NCI-H2107 treated with DMSO at 0.1 percent for 48 hours (cell line): ENCODE data around the gene GORASP2.

Source experiments
- DNase-seq: peaks from one replicate; lab custom pipeline; 2025; ENCODE audit not compliant: unreplicated experiment; lab: John Stamatoyannopoulos, UW

GORASP2 gene

DNA sequence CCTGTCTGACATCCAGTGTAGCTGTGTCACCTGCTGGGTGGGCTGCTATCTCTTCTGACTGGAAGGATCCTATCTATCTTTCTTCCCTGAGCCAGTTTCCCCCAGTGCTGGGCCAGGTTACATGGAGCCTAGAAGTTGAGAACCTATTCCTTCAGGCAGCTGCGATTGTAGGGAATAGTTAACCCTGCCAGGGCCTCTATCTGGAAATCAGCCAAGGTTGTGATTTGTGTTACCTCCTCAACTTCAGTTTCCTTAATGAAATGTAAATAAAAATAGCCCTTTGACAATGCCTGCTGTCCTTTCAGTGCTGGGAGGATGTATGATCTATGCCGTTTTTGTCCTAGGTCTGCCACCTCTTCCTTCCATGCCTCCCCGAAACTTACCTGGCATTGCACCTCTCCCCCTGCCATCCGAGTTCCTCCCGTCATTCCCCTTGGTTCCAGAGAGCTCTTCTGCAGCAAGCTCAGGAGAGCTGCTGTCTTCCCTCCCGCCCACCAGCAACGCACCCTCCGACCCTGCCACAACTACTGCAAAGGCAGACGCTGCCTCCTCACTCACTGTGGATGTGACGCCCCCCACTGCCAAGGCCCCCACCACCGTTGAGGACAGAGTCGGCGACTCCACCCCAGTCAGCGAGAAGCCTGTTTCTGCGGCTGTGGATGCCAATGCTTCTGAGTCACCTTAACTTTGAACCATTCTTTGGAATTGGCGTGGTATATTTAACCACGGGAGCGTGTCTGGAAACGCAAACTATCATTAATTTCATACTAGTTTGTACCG is 36.6 kb downstream of the GORASP2 start:
- no peak for DNase-seq

DNA sequence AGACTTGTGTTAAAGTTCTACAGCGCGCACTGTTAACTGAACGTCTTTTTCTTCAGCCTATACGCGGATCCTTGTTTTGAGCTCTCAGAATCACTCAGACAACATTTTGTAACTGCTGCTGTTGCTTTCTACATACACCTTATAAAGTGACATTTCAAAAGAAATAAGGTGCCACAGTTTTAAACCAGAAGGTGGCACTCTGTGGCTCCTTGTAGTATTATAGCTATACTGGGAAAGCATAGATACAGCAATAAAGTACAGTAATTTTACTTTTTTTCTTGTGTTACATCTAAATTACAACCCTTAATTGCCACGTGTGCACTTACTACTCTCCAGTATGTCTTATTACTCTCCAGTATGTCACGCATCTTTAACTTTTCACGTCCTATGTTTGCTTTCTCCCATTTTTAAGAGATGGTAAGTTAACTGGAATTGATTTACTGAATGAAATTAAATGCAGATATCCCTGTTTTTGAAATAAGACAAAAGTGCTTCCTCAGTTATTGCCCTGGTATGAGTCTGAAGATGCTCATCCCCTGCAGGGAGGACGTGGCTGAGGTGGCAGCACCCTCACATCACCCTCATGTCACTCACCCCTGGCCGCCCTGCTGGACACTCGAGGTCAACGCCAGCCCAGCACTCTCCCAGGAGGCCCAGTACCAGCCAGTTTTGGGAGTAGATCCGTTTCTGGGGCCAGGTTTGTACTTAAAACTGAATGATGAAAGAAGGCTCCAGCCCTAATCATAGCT is 37.8 kb downstream of the GORASP2 start:
- DNase-seq, result no peak

GRCh38 chr2:170967553-170967952 is 38.5 kb downstream of the GORASP2 start:
- DNase-seq, result no peak

DNA sequence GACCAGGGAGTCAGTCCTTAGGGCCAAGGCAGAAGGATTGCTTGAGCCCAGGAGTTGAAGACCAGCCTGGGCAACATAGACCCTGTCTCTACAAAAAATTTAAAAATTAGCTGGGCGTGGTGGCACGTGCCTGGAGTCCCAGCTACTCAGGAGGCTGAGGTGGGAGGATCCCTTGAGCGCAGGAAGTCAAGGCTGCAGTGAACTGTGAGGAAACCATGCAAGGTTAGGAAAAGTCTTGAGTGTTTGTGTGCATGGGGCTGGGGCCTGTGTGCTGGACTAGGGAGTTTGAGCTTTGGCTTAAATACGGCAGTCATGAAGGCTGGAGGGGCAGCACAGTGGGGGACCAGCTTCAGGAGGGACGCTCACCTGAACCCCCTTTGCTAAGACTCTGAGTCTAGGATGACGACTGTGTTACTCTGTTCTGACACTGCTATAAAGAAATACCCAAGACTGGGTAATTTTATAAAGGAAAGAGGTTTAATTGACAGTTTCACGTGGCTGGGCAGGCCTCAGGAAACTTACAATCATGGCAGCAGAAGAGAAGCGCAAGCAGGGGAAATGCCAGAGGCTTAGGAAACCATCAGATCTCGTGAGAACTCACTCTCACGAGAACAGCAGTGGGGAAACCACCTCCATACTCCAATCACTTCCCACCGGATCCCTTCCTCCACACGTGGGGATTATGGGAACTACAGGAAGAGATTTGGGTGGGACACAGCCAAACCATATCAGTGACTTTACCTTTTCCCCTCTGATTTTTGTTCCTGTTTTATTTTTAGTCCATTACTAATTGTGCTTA is 39.4 kb downstream of the GORASP2 start:
- no peak for DNase-seq

GRCh38 chr2:170969030-170969429 is 40.0 kb downstream of the GORASP2 start:
- no peak for DNase-seq

DNA sequence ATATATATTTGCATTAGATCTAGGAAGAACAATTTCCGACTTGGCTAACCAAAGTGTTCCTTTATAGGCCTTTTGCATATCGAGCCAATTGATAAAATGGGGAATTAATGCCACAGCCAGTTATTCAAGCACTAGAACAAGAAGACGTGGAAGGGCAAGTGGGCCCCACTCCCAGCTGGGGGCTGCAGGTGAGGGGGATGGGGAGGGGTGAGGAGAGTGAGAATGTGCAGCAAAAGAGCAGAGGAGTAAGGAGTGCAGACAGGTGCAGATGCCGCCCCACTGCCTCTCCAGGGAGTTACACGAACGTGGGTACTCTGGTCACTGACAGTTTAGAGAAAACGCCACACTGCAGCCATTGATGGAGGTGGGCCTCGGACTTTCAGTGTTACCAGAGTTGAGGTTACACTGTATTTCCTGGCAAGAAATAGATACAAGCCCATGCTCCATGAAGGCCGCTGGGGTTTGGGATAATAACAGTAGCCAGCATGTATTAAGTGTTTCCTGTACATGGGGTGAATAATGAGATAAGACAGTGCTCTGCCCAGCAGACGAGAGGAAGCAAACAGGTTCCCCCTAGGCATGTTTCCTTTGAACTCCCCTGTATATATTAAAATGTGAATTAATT is 40.9 kb downstream of the GORASP2 start:
- no peak for DNase-seq

DNA sequence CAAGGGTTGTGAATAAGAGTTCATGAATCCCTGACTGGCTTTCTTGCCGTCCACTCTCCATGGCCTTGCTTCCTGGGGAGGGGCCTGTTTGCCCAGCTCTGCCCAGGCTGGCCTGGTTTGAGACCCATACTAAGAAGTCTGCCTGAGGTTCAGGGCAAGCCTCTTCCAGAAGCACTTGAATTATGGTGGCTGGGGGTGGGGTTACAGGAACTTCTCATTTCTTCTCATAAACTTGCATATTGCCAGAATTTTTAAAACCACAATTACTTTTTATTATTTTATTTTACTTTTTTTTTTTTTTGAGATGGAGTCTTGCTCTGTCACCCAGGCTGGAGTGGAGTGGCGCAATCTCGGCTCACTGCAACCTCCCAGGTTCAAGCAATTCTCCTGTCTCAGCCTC is 42.0 kb downstream of the GORASP2 start:
- DNase-seq, result no peak

- peak; percentile 47 for DNase-seq
These were observed 43.5 kb downstream of the GORASP2 start for GRCh38 chr2:170972296-170973224.

- DNase-seq, result no peak
These were observed 44.1 kb downstream of the GORASP2 start for GRCh38 chr2:170973225-170973491.

GRCh38 chr2:170973492-170974303 is 44.6 kb downstream of the GORASP2 start:
- DNase-seq, result peak; percentile 72

GRCh38 chr2:170974304-170974993 is 45.4 kb downstream of the GORASP2 start:
- DNase-seq, result no peak

DNA sequence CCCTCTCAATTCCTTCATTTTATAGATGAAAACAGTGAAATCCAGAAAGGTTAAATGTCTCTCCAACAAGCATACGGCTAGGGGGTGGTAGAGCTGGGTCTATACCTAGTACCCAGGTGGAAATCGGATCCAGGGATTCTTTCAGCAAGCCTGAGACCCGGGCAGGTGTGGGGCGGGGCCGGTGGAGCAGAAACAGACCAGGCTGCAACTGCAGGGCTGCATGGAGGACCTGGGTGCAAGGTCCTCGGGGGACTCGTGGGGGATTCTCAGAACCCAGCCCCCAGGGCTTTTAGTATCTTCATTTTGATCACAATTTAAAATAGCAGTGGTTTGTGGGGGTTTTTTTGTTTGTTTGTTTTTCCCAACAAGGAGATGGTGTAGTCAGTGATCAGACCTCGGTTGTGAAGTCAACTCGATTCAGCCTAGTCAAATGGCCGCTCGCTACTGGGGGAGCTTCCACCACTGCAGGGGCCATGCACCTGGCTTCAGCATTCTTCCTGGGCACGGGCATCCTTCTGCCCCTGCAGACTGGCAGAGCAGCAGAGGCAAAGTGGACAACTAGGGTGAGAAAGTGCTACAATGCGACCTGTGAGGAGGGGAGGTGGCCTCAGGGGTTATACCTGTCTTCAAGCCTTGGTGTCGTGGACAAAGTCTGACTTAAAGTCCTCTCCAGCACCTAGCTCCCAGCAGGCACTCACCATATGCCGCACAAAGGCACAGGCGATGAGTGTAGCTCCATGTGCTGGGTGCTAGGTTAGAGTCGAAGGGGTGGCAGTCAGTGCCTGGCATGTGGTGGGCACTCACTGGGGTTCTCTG is 46.3 kb downstream of the GORASP2 start:
- no peak for DNase-seq

- no peak for DNase-seq
These were observed 46.9 kb downstream of the GORASP2 start for GRCh38 chr2:170975943-170976270.

- DNase-seq, result no peak
These were observed 55.0 kb downstream of the GORASP2 start for GRCh38 chr2:170984079-170984478.

DNA sequence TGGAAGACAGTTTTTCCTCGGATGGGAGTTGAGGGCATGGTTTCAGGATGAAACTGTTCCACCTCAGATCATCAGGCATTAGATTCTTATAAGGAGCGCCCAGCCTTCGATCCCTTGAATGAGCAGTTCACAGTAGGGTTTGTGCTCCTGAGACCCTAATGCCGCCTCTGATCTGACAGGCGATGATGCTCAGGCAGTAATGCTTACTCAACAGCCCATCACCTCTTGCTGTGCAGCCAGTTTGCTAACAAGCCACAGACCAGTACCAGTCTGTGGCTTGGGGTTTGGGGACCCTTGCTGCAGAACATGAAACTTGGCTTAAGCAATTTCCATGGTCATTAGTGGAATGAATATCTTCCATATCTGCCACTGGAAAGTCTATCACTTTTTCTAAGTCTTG is 56.4 kb downstream of the GORASP2 start:
- no peak for DNase-seq

DNA sequence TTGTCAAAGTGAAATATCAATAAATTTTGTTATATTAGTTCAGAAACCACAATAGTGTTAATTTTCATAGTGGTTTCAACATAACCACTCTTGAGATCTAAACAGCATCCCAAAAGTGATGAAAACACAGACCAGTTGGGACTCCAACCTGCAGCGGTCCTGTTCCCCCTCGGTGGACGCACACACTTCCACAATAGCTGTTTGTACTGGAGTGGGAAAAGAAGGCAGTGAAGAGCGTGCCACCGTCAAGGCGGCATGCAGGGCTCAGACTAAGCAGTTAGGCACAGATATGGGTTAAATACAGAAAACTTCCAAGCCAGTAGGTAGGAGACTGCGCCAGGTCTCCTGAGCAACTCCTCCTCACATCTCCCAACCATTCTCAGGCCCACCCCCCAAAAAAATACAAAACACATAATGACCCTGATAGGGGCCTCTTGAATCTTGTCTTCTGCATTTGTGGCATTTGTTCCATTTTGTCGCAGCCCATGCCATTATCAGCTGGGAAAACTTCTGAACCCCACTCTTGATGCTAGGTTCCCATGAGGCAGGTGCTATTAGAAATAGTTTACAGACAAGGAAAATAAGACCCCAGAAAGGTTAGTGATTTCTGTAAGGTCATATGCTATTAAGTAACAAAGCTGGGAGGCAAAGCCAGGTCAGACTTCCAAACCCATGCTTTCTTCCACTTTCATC is 57.7 kb downstream of the GORASP2 start:
- DNase-seq, result no peak

DNA sequence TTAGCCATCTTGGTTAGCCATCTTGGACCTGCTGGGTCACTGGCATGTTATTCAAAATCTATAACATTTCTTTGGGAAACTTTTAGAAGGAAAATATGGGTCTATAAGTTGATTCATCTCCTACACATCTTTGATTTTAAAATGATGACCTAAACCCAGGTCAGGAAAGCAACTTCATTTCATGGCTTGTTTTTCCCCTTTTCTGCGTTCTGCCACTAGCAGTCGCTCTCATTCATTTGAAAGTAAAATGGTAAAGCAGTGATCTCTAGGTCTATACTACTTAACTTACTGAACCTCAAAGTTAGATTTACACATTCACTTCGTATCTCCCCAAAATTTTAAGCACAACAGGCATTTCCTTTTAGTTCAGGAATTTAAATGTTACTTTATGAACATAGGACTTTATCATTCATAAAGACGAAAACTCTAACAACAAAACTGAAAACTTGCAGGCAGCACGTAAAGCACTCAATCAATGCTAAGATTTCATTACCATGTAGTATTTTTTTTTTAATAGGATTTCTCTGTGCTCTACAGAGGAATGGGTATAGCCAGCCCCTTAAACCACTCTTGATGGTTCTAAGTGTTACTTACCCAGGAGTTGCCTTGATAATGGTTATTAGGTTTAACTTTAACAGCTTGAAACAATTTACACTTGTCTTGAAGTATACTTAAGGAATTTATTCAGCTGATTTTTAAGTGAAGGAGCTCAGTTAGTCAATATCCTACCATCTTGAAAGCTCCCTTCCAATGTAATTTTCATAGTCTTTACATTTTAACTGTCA is 62.5 kb downstream of the GORASP2 start:
- DNase-seq, result no peak
